MCF 10A (cell line): Measurements from ENCODE around the gene WNT9A. TPM values are rescaled to one million over a fixed set of nuclear protein-coding genes. Genes with fewer than 3 reads are reported as not detected.
"Not testable (repeated sequence)": the region's sequence is repeated elsewhere in the genome, so short reads cannot be mapped to it uniquely, and the experiment has no call there.

Source experiments
- BruUV-seq: library from RNA; stranded (reverse); fragments of 400-500 nt; replicated peaks from 2 replicates; lab custom pipeline; 2021; lab: Mats Ljungman, UMichigan
- CTCF ChIA-PET: fragments of 300-600 bp; sonication (Branson Sonifier 250); formaldehyde crosslinking; extraction: SDS; loops from one replicate; lab custom pipeline; 2021; ENCODE audit warnings: antibody characterized with exemption, inconsistent platforms; lab: Yijun Ruan, JAX
- POLR2A ChIA-PET: fragments of 300-600, 350-650 bp; sonication (Branson Sonifier 250); formaldehyde crosslinking; extraction: SDS; loops from one replicate; lab custom pipeline; 2020; ENCODE audit warnings: antibody characterized with exemption, inconsistent platforms; lab: Yijun Ruan, JAX
- DNase-seq: peaks from one replicate; pipeline ENCODE4 v3.0.0-alpha.2; 2018; ENCODE audit not compliant: unreplicated experiment
- H3K27ac Mint-ChIP-seq: one replicate; pipeline ENCODE4 v1.8.0; 2022; ENCODE audit warnings: mild to moderate bottlenecking, low read depth, mixed read lengths; ENCODE audit not compliant: unreplicated experiment
- H3K27me3 Mint-ChIP-seq: one replicate; pipeline ENCODE4 v1.8.0; 2022; ENCODE audit warnings: mixed read lengths; ENCODE audit not compliant: insufficient read depth, unreplicated experiment
- H3K36me3 Mint-ChIP-seq: one replicate; pipeline ENCODE4 v1.8.0; 2022; ENCODE audit warnings: mild to moderate bottlenecking, moderate library complexity, mixed read lengths; ENCODE audit not compliant: insufficient read depth, unreplicated experiment
- H3K4me1 Mint-ChIP-seq: one replicate; pipeline ENCODE4 v1.8.0; 2022; ENCODE audit warnings: mixed read lengths; ENCODE audit not compliant: insufficient read depth, unreplicated experiment
- H3K4me3 Mint-ChIP-seq: one replicate; pipeline ENCODE4 v1.8.0; 2022; ENCODE audit warnings: mild to moderate bottlenecking, moderate library complexity, mixed read lengths; ENCODE audit not compliant: unreplicated experiment
- H3K9me3 Mint-ChIP-seq: one replicate; pipeline ENCODE4 v1.8.0; 2022; ENCODE audit warnings: mixed read lengths; ENCODE audit not compliant: unreplicated experiment
- CTCF ChIP-seq: fragments of 200-600 bp; IDR thresholded peaks from one replicate; pipeline ENCODE4 v1.8.0; 2022; ENCODE audit warnings: antibody characterized with exemption, mild to moderate bottlenecking; ENCODE audit not compliant: unreplicated experiment
- intact Hi-C: fragments of 100-400 bp; cut with micrococcal nuclease; formaldehyde crosslinking; loops from 2 replicates; pipeline ENCODE4 v1.14.1; 2022
- total RNA-seq: library from RNA; stranded (reverse); gene quantifications from 2 replicates; pipeline ENCODE4 v1.2.3, GENCODE V29; 2022

WNT9A gene
- total RNA-seq, 1 experiment from 2014 or later: 2.6 TPM

GRCh38 chr1:227883073-227883520 is 64.6 kb downstream of the WNT9A start:
- BruUV-seq: no TSS peak
- intact Hi-C loops: no loop called here
- Mint-ChIP-seq H3K27me3 (peaks cover 14% of the 10 kb centered on the region), H3K9me3 (no peaks in the 10 kb centered on the region), H3K27ac (no peak overlapping the region), H3K36me3 (no peaks in the 10 kb centered on the region), H3K4me3 (no peak overlapping the region), H3K4me1 (peaks cover 7% of the 10 kb centered on the region)
- no peak for TF ChIP-seq CTCF
- DNase-seq: no peak
- ChIA-PET POLR2A (no interaction called here), CTCF (interaction anchor here (1.0 kb wide), 1 partner anchor 8 kb away, joined by 4 read pairs; no protein-coding TSS in a partner anchor)

GRCh38 chr1:227880342-227880924 is 67.3 kb downstream of the WNT9A start:
- DNase-seq: no peak
- H3K36me3 Mint-ChIP-seq: no peaks in the 10 kb centered on the region

GRCh38 chr1:227877810-227878209 is 69.9 kb downstream of the WNT9A start:
- H3K4me3 Mint-ChIP-seq, DNase-seq, CTCF ChIA-PET, H3K27ac Mint-ChIP-seq, BruUV-seq, intact Hi-C loops, H3K4me1 Mint-ChIP-seq, POLR2A ChIA-PET, H3K36me3 Mint-ChIP-seq: not testable (repeated sequence)
- H3K27me3 Mint-ChIP-seq: peaks cover 44% of the 10 kb centered on the region
- peaks cover 14% of the 10 kb centered on the region for H3K9me3 Mint-ChIP-seq

More at GRCh38 chr1:227880342-227880924, 67.3 kb downstream of the WNT9A start:
- no peak overlapping the region for H3K4me3 Mint-ChIP-seq
- BruUV-seq: no TSS peak
- H3K9me3 Mint-ChIP-seq: no peaks in the 10 kb centered on the region
- ChIA-PET POLR2A (no interaction called here), CTCF (no interaction called here)
- H3K4me1 Mint-ChIP-seq: peaks cover under 1% of the 10 kb centered on the region
- intact Hi-C loops: no loop called here
- no peak for TF ChIP-seq CTCF
- peaks cover 18% of the 10 kb centered on the region for H3K27me3 Mint-ChIP-seq
- no peak overlapping the region for H3K27ac Mint-ChIP-seq

- POLR2A ChIA-PET: interaction anchor here (0.6 kb wide), 1 partner anchor 53 kb away, joined by 4 read pairs; no protein-coding TSS in a partner anchor
- peaks cover 14% of the 10 kb centered on the region for H3K9me3 Mint-ChIP-seq
- peaks cover 31% of the 10 kb centered on the region for H3K27me3 Mint-ChIP-seq
- H3K4me3 Mint-ChIP-seq, DNase-seq, H3K36me3 Mint-ChIP-seq, BruUV-seq, H3K27ac Mint-ChIP-seq, intact Hi-C loops, H3K4me1 Mint-ChIP-seq, CTCF ChIA-PET: not testable (repeated sequence)
These were observed 75.8 kb downstream of the WNT9A start for GRCh38 chr1:227871892-227872291.

GRCh38 chr1:227870366-227870765 is 77.4 kb downstream of the WNT9A start:
- TF ChIP-seq CTCF: no peak
- no TSS peak for BruUV-seq
- Mint-ChIP-seq H3K4me3 (no peak overlapping the region), H3K36me3 (no peaks in the 10 kb centered on the region), H3K9me3 (peaks cover 14% of the 10 kb centered on the region), H3K4me1 (no peaks in the 10 kb centered on the region), H3K27ac (no peak overlapping the region), H3K27me3 (peaks cover 26% of the 10 kb centered on the region)
- no peak for DNase-seq
- intact Hi-C loops: no loop called here
- ChIA-PET CTCF (interaction anchor here (1.1 kb wide), 2 partner anchors 21 to 107 kb away, joined by 3 read pairs; no protein-coding TSS in a partner anchor), POLR2A (no interaction called here)
